ENCODE measurements around the gene HECTD4. TPM values are rescaled to one million over a fixed set of nuclear protein-coding genes. Genes with fewer than 3 reads are reported as not detected.
"Not testable (repeated sequence)": the region's sequence is repeated elsewhere in the genome, so short reads cannot be mapped to it uniquely, and the experiment has no call there.

Gene HECTD4
- total RNA-seq, 2 experiments from 2014 or later, result 43.2 to 44.7 TPM

- Mint-ChIP-seq H3K4me1 (peaks cover 4% of the 10 kb centered on the region), H3K36me3 (ENCODE audit: low read depth) (no peaks in the 10 kb centered on the region), H3K4me3 (no peak overlapping the region), H3K27ac (no peak overlapping the region), H3K9me3 (no peaks in the 10 kb centered on the region), H3K27me3 (no peaks in the 10 kb centered on the region)
- CTCF ChIA-PET, result interaction anchor here (0.6 kb wide), 1 partner anchor 54 kb away, joined by 3 read pairs; no protein-coding TSS in a partner anchor
- no peak for DNase-seq
- POLR2A ChIA-PET, result interaction anchor here (0.6 kb wide), 1 partner anchor 16 kb away, joined by 3 read pairs; no protein-coding TSS in a partner anchor
These were observed 42.0 kb downstream of the HECTD4 start for GRCh38 chr12:112340230-112340629.

DNA sequence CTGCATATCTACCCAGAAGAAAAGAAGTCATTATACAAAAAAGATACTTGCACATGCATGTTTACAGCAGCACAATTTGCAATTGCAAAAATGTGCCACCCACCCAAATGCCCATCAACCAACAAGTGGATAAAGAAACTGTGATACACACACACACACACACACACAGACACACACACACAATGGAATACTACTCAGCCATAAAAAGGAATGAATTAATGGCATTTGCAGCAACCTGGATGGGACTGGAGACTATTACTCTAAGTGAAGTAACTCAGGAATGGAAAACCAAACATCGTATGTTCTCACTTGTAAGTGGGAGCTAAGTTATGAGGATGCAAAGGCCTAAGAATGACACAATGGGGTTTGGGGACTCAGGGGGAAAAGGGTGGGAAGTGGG lies 47.2 kb downstream of the HECTD4 start:
- DNase-seq; H3K36me3 Mint-ChIP-seq (ENCODE audit: low read depth); H3K9me3 Mint-ChIP-seq; POLR2A ChIA-PET; H3K4me1 Mint-ChIP-seq; H3K27me3 Mint-ChIP-seq; H3K27ac Mint-ChIP-seq; H3K4me3 Mint-ChIP-seq: not testable (repeated sequence)
- CTCF ChIA-PET, result interaction anchor here (0.6 kb wide), 1 partner anchor 14 kb away, joined by 4 read pairs; no protein-coding TSS in a partner anchor

DNA sequence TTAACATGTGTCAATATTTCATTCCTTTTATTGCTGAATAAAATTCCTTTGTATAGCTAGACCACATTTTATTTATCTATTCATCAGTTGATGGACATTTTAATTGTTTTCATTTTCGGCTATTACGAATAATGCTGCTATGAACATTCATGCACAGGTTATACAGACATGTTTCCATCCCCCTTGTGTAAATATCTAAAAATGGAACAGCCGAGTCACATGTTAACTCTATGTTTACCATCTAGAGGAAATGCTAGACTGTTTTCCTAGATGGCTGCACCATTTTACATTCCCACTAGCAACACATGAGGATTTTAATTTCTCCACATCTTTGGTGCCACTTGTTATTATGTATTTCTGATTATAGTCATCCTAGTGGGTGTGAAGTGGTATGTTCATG lies 49.2 kb downstream of the HECTD4 start:
- ChIA-PET CTCF (interaction anchor here (0.6 kb wide), 1 partner anchor 1682 kb away, joined by 6 read pairs; no protein-coding TSS in a partner anchor), POLR2A (no interaction called here)
- no peak for DNase-seq
- H3K9me3 Mint-ChIP-seq, result no peaks in the 10 kb centered on the region
- no peak overlapping the region for H3K27ac Mint-ChIP-seq
- no peaks in the 10 kb centered on the region for H3K27me3 Mint-ChIP-seq
- H3K36me3 Mint-ChIP-seq (ENCODE audit: low read depth), result peaks cover 2% of the 10 kb centered on the region
- H3K4me1 Mint-ChIP-seq, result no peaks in the 10 kb centered on the region
- no peak overlapping the region for H3K4me3 Mint-ChIP-seq

- CTCF ChIA-PET, result interaction anchor here (0.5 kb wide), 2 partner anchors 11 to 69 kb away, joined by 3 to 4 read pairs; no protein-coding TSS in a partner anchor
- no peaks in the 10 kb centered on the region for H3K4me1 Mint-ChIP-seq
- peaks cover 2% of the 10 kb centered on the region for H3K36me3 Mint-ChIP-seq (ENCODE audit: low read depth)
- no peak overlapping the region for H3K27ac Mint-ChIP-seq
- no peak for DNase-seq
- H3K9me3 Mint-ChIP-seq, result no peaks in the 10 kb centered on the region
- no peaks in the 10 kb centered on the region for H3K27me3 Mint-ChIP-seq
- H3K4me3 Mint-ChIP-seq, result no peak overlapping the region
- POLR2A ChIA-PET, result no interaction called here
These were observed 50.3 kb downstream of the HECTD4 start for GRCh38 chr12:112331886-112332285.

DNA sequence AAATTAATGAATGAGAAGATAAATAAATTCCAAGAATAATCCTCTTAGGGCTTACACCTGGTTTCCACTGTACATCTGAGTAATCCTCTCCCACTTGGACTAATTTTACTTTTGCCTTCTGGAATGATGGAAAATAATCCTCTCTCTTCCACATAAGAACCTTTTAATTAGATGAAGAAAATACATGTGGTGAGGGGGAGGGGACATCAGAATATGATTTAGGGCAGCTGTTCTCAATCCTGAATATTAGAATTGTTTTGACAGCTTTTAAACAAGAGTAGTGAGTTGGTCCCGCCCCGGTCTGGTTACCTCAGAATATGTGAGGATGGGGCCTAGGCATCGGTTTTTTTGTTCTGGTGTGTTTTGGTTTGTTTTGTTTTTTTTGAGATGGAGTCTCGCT lies 51.5 kb downstream of the HECTD4 start:
- H3K4me1 Mint-ChIP-seq, result no peaks in the 10 kb centered on the region
- DNase-seq, result no peak
- ChIA-PET CTCF (interaction anchor here (0.8 to 1.5 kb wide), 2 partner anchors 9 to 17 kb away, joined by 3 to 5 read pairs; no protein-coding TSS in a partner anchor), POLR2A (no interaction called here)
- peaks cover 2% of the 10 kb centered on the region for H3K36me3 Mint-ChIP-seq (ENCODE audit: low read depth)
- H3K27me3 Mint-ChIP-seq, result no peaks in the 10 kb centered on the region
- no peak overlapping the region for H3K27ac Mint-ChIP-seq
- no peaks in the 10 kb centered on the region for H3K9me3 Mint-ChIP-seq
- H3K4me3 Mint-ChIP-seq, result no peak overlapping the region

- Mint-ChIP-seq H3K27ac (no peak overlapping the region), H3K4me1 (no peaks in the 10 kb centered on the region), H3K9me3 (no peaks in the 10 kb centered on the region), H3K36me3 (ENCODE audit: low read depth) (no peaks in the 10 kb centered on the region), H3K4me3 (no peak overlapping the region), H3K27me3 (no peaks in the 10 kb centered on the region)
- CTCF ChIA-PET, result interaction anchor here (0.6 kb wide), 1 partner anchor 129 kb away, joined by 3 read pairs; no protein-coding TSS in a partner anchor
- DNase-seq, result no peak
- POLR2A ChIA-PET, result no interaction called here
These were observed 53.6 kb downstream of the HECTD4 start for GRCh38 chr12:112328456-112329124.

DNA sequence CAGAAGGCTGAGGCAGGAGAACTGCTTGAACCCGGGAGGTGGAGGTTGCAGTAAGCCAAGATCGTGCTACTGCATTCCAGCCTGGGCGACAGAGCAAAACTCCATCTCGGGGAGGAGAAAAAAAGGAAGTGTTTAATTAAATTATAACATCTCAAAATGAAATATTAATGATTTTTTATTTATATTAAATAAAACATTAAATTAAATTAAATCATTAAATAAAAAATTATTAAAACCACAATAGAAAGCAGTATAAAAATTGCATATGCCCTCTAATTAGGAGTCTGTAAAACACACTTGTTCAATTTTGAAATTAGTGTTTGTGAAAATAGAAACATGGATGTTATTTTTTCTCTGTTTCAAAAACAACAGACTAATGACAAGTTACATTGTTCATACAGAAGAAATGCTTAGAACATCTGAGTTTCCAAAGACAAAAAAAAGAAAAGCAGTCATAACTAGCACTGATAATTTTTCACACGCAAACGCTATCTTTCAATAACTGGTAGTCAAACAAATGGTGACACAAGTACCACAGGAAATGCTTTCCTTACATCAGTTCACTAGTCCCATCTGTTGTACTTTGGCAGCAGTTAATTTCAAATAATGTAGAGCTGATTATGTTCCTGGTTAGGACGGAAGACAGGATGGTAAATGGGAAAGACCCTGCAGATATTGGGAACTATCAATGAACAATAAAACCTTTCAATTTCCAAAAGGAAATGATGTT lies 54.9 kb downstream of the HECTD4 start:
- no peak overlapping the region for H3K4me3 Mint-ChIP-seq
- DNase-seq, result no peak
- POLR2A ChIA-PET, result no interaction called here
- H3K4me1 Mint-ChIP-seq, result no peaks in the 10 kb centered on the region
- no peaks in the 10 kb centered on the region for H3K9me3 Mint-ChIP-seq
- H3K27me3 Mint-ChIP-seq, result no peaks in the 10 kb centered on the region
- CTCF ChIA-PET, result no interaction called here
- H3K36me3 Mint-ChIP-seq (ENCODE audit: low read depth), result no peaks in the 10 kb centered on the region
- no peak overlapping the region for H3K27ac Mint-ChIP-seq

DNA sequence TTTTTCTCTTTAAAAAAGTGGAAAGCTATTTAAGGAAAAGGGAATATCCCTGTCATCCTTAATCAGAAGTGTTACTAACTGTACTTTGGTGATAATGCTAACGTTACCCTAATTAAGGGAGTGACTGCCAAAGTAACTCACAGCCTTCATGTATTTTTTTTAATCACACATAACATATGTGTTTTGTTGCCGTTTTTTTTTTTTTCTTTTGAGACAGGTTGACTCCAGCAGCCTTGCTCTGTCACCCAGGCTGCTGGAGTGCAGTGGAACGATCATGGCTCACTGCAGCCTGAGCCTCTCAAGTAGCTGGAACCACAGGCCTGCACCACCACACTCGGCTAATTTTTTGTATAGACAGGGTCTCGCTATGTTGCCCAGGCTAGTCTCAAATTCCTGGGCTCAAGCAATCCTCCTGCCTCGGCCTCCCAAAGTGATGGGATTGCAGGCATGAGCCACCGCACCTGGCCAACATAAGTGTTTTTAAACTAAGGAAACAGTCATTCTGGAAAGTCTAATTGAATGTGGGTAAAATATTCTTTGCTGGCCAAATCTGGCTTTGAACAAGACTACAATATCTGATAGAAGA lies 56.5 kb downstream of the HECTD4 start:
- Mint-ChIP-seq H3K27ac (no peak overlapping the region), H3K4me1 (no peaks in the 10 kb centered on the region), H3K9me3 (no peaks in the 10 kb centered on the region), H3K36me3 (ENCODE audit: low read depth) (no peaks in the 10 kb centered on the region), H3K4me3 (no peak overlapping the region), H3K27me3 (no peaks in the 10 kb centered on the region)
- DNase-seq, result no peak
- ChIA-PET POLR2A (no interaction called here), CTCF (interaction anchor here (0.6 kb wide), 1 partner anchor 838 kb away, joined by 3 read pairs; no protein-coding TSS in a partner anchor)

DNA sequence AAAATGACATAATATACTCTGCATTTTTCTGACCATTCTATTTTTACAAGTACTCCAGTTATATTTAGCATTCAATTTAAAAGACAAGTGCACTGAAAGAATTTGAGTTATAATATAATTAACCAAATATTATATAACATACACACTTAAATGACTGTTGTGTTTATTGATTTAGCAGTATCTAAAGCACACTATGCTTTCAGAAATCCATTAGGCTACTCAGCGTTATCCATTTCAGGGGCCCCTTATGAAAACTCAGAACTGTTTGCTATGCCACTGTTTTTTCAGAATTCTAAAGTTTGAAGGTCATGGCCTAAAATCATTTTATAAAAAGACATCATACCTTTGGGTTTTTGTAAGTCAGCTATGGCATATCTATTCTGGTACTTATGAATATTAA lies 57.1 kb downstream of the HECTD4 start:
- Mint-ChIP-seq H3K36me3 (ENCODE audit: low read depth) (no peaks in the 10 kb centered on the region), H3K4me3 (no peak overlapping the region), H3K4me1 (no peaks in the 10 kb centered on the region), H3K27me3 (no peaks in the 10 kb centered on the region), H3K27ac (no peak overlapping the region), H3K9me3 (no peaks in the 10 kb centered on the region)
- POLR2A ChIA-PET, result no interaction called here
- no peak for DNase-seq
- CTCF ChIA-PET, result interaction anchor here (0.6 kb wide), 1 partner anchor 837 kb away, joined by 3 read pairs; no protein-coding TSS in a partner anchor

DNA sequence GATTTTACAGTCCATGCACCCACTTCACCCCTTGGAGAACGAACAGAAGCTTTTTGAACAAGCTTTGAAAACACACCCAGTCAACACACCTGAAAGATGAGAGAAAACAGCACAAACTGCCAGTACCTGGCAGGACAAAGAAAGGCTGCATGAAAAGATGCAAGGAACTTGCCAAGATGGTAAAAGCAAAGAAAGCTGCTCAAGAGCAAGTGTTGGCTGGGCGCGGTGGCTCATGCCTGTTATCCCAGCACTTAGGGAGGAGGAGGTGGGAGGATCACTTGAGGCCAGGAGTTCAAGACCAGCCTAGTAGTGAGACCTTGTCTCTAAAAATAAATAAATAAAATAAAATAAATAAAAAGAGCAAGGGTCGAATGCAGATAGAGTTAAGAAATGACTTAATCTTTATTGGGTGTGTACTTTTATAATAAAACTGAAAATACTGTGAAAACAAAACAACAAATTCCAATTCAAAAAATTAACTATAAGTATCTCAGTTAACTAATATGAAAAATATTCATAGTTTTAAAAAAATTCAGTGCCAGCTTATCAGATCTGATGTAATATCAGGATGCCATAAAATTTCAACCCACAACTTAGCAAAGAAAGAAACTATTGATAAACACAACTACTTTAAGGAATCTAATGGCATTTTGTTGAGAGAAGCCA lies 59.2 kb downstream of the HECTD4 start:
- no peaks in the 10 kb centered on the region for H3K9me3 Mint-ChIP-seq
- no peak for DNase-seq
- POLR2A ChIA-PET, result no interaction called here
- CTCF ChIA-PET, result interaction anchor here (0.6 to 1.1 kb wide), 3 partner anchors 8 to 570 kb away, joined by 3 to 5 read pairs (median 3); no protein-coding TSS in a partner anchor
- no peak overlapping the region for H3K27ac Mint-ChIP-seq
- no peaks in the 10 kb centered on the region for H3K4me1 Mint-ChIP-seq
- H3K36me3 Mint-ChIP-seq (ENCODE audit: low read depth), result peaks cover 6% of the 10 kb centered on the region
- no peak overlapping the region for H3K4me3 Mint-ChIP-seq
- no peaks in the 10 kb centered on the region for H3K27me3 Mint-ChIP-seq

GRCh38 chr12:112322441-112322840 lies 59.8 kb downstream of the HECTD4 start:
- POLR2A ChIA-PET, result no interaction called here

GRCh38 chr12:112321245-112321644 lies 61.0 kb downstream of the HECTD4 start:
- H3K4me1 Mint-ChIP-seq, result no peaks in the 10 kb centered on the region
- H3K27me3 Mint-ChIP-seq, result no peaks in the 10 kb centered on the region
- peaks cover 8% of the 10 kb centered on the region for H3K36me3 Mint-ChIP-seq (ENCODE audit: low read depth)
- CTCF ChIA-PET, result interaction anchor here (0.6 to 0.7 kb wide), 3 partner anchors 11 to 45 kb away, joined by 4 read pairs; no protein-coding TSS in a partner anchor
- no peak for DNase-seq
- no peak overlapping the region for H3K27ac Mint-ChIP-seq
- H3K4me3 Mint-ChIP-seq, result no peak overlapping the region
- POLR2A ChIA-PET, result no interaction called here
- no peaks in the 10 kb centered on the region for H3K9me3 Mint-ChIP-seq

More at GRCh38 chr12:112322441-112322840, 59.8 kb downstream of the HECTD4 start:
- no peaks in the 10 kb centered on the region for H3K27me3 Mint-ChIP-seq
- no peak overlapping the region for H3K27ac Mint-ChIP-seq
- H3K9me3 Mint-ChIP-seq, result no peaks in the 10 kb centered on the region
- CTCF ChIA-PET, result interaction anchor here (0.6 to 1.1 kb wide), 3 partner anchors 8 to 570 kb away, joined by 3 to 5 read pairs (median 3); no protein-coding TSS in a partner anchor
- peaks cover 6% of the 10 kb centered on the region for H3K36me3 Mint-ChIP-seq (ENCODE audit: low read depth)
- H3K4me3 Mint-ChIP-seq, result no peak overlapping the region
- no peaks in the 10 kb centered on the region for H3K4me1 Mint-ChIP-seq
- no peak for DNase-seq
